NCI-H2227 (cell line): ENCODE data around the gene FAM43A.
A peak's percentile ranks its signal among the peaks of the same experiment; 100 is the strongest.

Source experiments
- DNase-seq: peaks from one replicate; lab custom pipeline; 2025; ENCODE audit not compliant: unreplicated experiment; lab: John Stamatoyannopoulos, UW

The FAM43A gene

DNA sequence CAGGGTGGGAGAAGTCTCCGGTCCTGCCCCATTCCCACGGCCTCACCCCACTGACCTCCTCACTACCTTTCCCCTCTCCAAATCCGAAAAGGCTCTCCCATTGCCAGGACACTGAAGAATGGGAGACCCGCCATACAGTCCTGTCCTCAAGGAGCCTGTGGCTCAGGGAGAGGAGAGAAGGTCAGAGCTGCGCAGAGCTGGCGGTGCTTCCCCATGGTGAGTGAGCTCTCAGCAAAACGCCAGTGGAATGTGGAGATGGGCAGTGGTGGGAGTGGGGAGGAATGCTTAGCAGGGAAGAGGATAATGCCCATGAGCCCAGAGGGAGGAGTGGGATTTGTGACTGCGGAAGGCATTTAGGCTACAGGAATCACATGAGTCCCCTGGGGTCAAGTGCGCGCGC, 20.1 kb downstream of the FAM43A start:
- no peak for DNase-seq

DNA sequence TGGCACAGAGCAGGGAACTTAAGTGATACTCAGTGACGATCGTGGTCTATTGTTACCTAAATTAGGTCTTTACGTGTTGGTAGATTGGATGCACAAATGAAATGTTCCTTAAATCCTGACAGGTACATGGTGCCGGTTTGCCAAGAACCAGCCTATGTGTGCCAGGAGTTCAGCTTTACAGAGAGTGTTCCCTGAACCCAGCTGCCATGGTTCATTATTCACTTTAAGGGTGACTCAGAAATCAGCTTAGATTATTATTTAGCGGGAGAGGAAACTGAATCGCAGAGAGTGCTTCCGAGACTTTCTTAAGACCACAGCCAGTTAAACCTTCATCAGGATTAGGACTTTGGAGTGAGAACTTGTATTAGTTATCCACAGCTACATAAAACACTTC, 21.5 kb downstream of the FAM43A start:
- DNase-seq = no peak

DNA sequence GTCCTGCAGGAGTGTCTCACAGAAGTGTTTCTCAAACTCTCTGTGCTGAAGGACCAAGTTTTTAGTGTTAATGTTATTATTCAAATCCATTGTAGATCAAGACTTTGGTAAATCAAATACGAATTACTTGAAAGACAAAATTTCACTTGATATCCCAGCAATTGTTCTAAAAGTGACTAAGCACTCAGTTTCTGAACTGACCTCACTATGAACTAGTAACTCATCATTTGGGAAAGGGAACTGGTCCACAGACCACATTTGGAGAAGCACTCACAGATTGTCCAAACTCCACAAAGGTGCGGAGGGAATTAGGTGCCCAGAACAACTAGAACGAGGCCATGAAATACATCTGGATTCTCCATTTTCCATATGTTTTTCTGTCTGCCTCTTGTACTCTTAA, 25.6 kb downstream of the FAM43A start:
- no peak for DNase-seq

DNA sequence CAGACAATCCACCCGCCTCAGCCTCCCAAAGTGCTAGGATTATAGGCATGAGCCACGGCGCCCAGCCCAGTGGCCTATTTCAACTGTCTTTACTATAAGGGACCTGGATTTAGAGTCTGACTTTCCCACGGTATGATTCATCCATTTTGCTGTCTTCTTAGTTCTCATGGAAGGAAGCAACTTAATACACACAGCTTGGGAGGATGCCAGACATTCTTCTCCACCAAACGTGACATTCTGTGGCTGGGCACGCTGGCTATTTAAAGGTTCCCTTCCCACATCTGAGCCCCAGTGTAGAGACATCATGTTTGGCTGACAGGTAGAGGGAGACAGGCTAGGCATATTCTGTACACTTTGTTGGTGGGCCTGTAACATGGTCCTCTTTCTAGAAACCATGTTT, 26.2 kb downstream of the FAM43A start:
- DNase-seq = no peak

DNA sequence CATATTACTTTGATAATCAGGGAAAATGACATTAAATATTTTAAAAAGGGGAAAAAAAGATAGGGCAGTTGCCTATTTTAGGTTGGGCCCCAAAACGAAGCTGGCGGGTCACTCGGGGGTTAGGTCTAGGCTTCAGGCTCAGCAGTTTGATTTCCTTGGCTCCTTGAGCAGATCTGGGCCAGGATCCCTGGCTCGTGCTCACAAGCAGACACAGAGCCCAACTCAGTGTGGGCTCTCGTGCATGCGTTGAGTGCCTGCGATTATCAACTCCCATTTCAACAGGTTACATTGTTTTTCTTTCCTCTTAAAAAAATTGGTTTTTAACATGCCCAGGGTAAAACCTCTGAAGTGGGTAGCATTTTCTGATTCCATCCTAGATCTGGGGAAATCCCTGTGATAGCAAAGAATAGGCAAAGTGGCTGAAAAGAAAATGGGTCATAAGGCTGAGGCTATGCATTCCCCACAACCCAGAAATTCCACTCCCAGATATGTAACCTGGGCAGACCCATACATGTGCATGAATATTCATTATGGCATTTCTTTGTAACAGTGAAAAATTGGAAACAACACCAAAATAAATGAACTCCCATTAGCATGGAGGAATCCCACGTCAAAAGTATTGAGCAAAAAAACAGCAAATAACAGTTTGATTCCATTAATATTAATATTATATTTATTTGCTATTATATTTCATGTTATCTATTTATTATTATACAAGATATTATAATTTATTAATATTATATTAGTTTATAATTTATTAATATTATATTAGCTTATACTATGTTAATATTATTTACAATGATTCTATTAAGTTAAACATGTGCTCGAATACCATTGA, 27.8 kb downstream of the FAM43A start:
- DNase-seq = no peak

DNA sequence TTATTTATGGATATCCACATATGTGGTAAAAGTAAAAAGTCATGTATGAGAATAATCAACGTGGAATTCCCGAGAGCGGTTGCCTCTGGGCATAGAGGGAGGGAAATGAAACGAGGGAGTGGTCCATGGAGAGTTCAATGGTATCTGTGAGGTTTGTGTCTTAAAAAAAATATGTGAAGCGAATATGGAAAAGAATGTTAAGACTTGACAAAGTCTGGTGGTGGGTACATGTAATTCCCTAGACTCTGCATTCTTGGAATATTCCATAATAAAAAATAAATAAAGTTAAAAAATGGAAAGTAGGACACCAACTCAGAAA, 28.4 kb downstream of the FAM43A start:
- no peak for DNase-seq

DNA sequence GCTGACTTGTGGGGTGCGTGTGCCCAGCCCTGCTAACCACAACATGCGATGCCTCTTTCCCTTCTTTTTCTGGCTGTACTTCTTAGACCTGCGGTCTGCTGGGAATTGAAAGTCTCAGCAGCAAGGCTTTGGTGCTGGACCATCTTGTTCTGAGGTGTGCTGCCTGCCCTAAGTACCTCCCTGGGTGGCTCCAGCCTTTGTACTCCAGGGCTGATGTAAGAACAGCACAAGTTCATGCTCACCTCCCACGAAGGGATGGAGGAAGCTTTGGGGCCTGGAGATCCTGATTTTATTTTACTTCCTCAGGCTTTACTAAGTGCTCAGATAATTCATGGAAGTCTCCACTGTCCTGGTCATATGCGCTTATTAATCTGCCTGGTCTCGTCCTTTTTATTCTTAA, 28.9 kb downstream of the FAM43A start:
- DNase-seq = no peak

DNA sequence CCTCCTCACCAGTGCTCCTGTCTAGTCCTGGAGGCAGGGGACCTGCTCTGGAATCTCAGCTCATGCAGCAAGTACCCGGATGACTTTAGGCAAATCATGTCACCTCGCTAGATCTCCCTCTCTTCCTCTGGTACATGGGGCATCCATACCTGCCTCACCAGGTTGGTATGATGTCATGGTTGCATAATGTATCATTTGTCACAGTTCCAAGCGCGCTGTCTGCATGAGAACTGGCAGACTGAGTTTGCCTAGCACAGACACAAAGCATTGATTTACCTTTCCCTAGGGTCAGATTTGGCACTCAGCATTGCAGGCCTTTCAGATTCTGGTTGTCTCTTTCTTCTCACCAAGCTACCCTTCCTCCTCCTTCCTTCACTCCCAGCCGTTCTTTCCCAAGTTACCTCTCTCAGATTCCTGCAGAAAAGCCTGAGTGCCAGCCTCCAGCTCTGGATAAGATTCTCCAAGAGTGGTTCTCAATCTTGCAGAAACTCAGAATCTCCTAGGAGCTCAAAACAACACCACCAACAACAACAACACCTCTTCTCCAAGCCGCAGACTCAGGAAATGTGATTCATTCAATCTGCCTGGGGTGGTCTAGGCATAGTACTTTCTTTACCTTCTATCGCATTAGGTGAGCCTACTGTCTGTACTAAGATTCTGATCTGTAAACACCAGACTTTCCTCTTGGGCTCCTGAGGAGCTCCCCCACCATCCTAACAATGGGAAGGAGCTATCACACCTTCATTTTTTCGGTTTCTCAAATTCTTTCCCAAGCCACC, 29.5 kb downstream of the FAM43A start:
- DNase-seq = no peak

DNA sequence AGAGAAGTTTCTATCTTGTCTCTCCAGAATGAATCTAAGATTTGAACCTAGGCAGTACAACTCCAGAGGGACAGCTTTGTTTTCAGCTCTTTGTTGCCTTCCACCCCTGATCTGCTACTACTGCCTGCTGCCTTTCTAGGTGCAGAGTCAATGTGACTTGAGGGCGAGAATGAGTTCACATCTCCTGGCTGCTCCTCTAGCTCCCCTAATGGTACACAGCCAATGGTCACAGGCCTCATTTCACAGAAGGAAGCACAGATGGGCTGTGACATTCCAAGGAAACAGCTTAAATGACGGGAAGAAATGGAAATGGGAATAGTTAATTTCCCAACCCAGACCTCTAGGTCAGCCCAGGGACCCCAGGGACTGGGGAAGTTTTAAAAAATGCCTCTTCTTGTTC, 32.4 kb downstream of the FAM43A start:
- no peak for DNase-seq

DNA sequence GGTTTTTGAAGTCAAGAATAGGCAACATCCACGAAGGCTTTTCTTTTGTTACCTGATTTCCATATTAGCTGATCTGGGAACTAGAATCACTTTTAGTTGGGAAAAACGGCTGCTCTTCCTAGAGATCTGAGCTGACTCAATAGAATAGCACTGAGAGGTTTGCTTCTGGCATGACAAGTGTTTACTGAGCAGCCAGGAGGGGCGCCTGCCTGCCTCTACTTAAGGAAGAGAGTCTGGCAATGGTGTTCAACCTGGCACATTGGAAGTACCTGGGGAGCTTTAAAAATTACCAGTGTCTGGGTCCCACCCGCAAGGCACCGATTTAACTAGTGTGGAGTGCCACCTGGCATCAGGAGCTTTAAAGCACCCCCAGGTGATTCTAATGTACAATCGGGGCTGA, 34.4 kb downstream of the FAM43A start:
- no peak for DNase-seq

DNA sequence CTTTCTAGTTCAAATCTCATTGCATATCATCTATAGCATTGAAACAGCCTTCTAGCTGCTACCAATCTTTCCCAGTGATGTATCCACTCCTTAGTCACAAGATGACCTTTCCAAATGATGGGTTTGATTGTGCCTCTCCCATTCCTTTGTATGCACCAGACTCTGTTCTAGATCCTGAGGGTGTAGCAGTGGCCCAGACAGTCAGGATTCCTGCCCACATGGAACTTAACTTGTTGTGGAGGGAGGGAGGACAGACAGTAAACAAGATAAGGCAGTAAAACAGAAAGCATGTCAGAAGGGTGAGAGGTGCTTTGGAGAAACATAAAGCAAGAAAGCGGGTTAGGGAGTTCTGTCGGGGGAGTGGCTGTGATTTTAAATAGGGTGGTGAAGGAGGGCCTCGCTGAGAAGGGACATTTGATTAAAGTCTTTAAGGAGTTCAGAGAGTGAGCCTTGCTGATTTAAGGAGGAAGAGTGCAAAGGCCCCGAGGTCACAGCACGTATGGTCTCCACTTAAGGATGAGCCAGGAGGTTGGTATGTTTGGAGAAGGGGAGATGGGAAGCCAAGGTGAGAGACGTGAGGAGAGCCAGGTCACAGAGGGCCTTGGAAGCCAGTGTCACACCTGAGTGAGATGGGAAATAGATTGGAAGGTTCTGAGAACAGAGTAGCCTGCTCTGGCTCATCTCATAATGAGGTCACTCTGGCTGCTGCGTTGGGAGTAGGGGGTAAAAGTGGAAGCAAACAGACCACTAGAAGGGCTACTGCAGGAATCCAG, 38.3 kb downstream of the FAM43A start:
- DNase-seq = no peak

DNA sequence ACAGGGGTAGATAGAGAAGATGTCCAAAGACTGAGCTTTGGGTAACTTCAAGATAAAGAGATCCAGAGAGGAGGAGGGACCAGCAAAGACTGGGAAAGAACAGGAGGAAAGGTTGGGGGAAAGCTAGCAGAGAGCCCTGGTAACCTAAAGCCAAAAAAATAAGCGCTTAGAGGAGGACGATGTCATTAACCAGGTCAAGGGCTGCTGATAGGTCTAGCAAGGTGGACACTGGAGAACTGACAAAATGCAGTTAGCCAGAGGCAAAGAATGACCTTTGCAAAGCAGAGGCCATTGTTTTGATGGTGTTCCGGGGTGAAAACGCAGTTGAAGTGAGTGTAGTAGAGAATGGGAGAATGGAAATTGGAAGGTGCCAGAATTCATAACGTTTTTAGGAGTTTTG, 39.7 kb downstream of the FAM43A start:
- DNase-seq = no peak

DNA sequence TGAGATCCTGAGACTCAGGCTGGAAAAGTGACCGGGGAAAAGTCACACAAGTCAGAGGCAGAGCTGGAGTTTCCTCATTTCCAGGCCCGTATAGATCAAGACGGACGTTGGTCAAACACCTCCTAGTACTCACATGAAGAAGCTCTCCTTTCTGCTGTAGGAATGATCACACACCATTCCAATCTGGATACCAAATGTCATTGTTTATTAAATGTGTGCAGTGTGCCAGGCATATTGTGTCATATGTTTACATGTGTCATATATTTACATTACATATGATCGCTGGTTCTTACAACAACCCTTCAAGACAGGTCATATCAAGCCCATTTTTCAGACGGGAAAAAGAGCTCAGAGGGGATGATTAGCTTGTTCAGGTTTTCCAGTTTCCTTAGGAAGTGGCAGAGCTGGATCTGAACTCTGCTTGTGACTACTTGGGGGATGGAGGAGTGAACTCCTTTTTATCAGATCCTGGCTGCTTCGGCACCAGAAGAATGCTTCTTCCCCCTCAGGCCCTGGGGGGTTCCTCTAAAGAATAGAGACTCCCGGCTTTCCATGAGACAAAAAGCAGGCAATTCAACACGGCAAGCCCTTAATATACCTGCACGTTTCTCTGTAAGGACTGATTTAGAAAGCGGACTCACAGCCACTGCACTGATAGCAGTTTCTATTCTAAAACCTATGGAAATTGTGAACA, 41.9 kb downstream of the FAM43A start:
- DNase-seq = no peak

DNA sequence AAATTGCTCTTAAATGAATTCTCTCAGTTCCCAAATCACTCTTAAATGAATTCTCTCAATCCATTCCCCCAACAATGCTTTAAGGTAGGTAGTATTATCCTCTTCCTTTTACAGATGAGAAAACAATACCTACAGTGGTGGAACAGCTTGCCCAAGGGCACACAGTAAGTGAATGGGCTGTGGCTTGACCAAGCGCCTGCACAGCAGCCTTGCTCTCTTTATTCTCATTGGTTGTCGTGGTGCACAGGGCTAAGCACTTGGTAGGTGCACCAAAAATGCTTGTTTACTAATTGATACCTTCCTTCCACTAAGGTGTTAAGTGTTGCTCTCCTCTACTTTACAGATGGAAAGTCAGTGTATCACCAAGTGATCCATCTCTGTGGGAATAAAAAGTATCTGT, 43.3 kb downstream of the FAM43A start:
- DNase-seq = no peak

DNA sequence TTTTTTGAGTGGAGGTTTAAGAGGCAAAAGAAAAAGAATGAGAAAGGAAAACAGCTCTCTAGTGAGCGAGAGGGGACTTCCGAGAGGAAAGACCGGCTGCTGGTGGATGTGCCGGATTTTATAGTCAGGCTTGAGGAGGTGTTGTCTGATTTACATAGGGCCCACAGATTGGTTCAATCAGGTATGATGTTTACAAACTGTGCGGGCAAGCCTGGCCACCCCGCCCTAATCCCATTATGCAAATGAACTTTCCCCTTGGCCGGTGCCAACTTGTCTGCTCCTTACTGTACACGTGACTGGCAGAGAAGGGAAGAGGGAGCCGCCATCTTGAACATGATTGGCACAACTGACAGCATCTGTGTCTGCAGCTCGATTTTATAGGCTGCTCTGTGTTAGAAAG, 44.7 kb downstream of the FAM43A start:
- peak; percentile 86 for DNase-seq

DNA sequence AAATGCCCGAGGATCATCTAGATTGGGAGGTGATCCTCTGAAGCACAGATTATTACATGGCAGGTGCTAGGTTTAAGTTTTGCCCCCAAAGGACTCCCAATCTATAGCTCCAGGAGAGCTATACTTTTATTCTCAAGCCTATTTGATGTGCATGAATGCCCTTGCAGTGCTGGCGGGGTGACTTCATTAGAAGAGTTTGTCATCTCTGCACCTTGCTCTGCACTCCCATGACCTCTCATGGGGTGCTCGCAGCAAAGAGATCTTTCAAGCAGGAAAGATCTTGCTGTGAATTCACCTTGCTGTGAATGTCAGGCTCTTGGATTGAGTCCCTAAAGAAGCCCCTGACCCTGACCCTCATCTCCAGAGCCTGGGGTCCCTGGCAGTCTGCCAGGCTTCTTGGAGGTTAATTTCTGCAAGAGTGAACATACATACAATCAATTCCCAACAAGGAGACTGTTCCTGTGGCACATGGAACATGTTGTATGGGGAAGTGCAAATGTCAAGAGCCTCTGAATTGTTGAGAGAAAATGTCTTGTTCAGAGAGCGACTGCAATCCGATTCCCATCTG, 45.9 kb downstream of the FAM43A start:
- DNase-seq = peak; percentile 70

DNA sequence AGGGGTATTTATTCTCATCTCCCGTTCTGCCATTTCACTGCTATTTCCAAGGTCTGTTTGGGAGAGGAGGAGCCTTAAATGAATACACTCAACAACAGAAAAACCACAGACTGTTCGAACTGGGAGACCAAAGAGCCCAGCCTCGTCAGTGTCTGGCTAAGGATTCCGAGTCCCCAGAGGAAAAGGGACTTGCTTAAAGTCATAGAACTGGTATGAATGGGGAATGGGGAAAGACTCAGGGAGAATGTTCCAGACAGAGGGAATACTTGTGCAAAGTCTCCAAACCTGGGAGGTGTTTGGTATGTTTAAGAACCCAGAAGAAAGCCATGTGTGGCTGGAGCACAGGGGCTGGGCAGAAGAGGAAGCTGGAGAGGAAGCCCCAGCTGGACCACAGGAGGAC, 46.9 kb downstream of the FAM43A start:
- DNase-seq = no peak

DNA sequence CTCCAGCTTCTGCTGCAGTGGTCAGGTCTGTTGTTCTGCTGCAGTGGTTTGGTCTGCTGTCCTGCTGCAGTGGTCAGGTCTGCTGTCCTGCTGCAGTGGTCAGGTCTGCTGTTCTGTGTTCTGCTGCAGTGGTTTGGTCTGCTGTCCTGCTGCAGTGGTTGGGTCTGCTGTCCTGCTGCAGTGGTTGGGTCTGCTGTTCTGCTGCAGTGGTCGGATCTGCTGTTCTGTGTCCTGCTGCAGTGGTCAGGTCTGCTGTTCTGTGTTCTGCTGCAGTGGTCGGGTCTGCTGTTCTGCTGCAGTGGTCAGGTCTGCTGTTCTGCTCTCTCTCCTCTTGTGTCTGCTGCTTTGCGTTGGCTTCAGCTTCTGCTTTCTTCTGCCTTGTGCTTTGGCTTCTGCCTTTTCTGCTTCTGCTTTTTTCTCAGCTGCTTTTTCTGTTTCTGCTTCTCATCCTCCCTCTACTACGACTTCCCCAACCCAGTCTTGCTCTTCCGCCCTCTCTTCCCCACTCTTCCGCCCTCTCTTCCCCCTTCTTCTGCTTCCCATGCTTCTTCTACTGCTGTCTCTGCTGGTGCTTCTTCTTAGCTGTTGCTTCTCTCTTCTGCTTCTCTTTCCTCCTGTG, 50.7 kb downstream of the FAM43A start:
- no peak for DNase-seq

DNA sequence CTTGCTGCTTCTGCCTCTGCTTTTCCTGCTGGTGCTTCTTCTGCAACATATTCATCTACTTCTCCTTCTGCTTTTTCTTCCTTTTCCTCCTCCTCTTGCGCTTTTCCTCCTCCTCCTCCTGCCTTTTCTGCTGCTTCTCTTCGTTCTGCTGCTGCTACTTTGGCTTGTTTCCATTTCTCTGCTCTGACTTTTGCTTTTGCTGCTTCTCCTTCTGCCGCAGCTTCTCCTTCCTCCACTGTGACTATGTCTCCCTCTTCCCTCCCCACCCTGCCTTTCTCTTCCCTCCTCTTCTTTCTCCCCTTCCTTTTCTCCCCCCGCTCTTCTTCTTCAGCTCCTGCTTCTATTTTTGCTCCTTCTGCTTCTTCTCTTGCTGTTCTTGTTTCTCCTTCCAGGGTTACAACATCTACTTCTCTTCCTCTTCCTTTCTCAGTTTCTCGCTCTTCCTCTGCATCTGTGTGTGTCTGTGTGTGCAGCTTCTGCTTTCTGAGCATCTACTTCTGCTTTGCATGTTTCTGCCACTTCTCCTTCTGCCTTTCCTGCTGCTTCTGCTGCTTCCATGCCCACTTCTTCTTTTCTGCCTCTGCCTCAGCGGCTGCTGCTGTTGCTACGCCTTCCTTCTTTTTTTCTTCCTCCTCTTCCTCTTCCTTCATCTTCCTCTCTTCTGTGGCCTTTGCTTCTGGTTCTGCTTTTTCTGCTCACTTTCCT, 51.4 kb downstream of the FAM43A start:
- DNase-seq = no peak
